Neuronal stem cell (in vitro differentiated cells): ENCODE data around the gene THAP3.
"Not testable (repeated sequence)": the region's sequence is repeated elsewhere in the genome, so short reads cannot be mapped to it uniquely, and the experiment has no call there.

Experiments
- DNase-seq: peaks from one replicate; pipeline ENCODE4 v3.0.0-alpha.2; 2013; ENCODE audit warnings: low spot score
- H2AFZ ChIP-seq: one replicate; pipeline ENCODE4 v1.6.1; 2013; ENCODE audit warnings: mild to moderate bottlenecking, low read length, inconsistent platforms
- H2AK5ac ChIP-seq: 2 replicates; pipeline ENCODE4 v1.6.1; 2013; ENCODE audit warnings: low read depth, mild to moderate bottlenecking, inconsistent platforms, low read length, moderate library complexity, mixed read lengths
- H2BK120ac ChIP-seq: 2 replicates; pipeline ENCODE4 v1.6.1; 2013; ENCODE audit warnings: low read depth, mild to moderate bottlenecking, inconsistent platforms, low read length, moderate library complexity, mixed read lengths
- H2BK12ac ChIP-seq: one replicate; pipeline ENCODE4 v1.6.1; 2013; ENCODE audit warnings: low read length, inconsistent platforms
- H2BK15ac ChIP-seq: 2 replicates; pipeline ENCODE4 v1.6.1; 2013; ENCODE audit warnings: mild to moderate bottlenecking, low read length, inconsistent platforms, mixed read lengths
- H2BK5ac ChIP-seq: one replicate; pipeline ENCODE4 v1.6.1; 2013; ENCODE audit warnings: inconsistent platforms, mild to moderate bottlenecking, low read length, moderate library complexity
- H3K14ac ChIP-seq: one replicate; pipeline ENCODE4 v1.6.1; 2013; ENCODE audit warnings: low read length, inconsistent platforms
- H3K18ac ChIP-seq: 2 replicates; pipeline ENCODE4 v1.6.1; 2013; ENCODE audit warnings: low read length, inconsistent platforms
- H3K23ac ChIP-seq: 2 replicates; pipeline ENCODE4 v1.6.1; 2013; ENCODE audit warnings: low read depth, mild to moderate bottlenecking, mixed read lengths, low read length, inconsistent platforms; ENCODE audit not compliant: poor library complexity
- H3K27ac ChIP-seq: replicated peaks from 3 replicates; pipeline ENCODE4 v1.5.1; 2013; ENCODE audit warnings: low read length, inconsistent platforms
- H3K27me3 ChIP-seq, 3 experiments: 2 replicates each; pipeline ENCODE4 v1.6.1; 2013; ENCODE audit warnings: low read length in 3 of 3, mild to moderate bottlenecking in 2 of 3, inconsistent platforms in 1 of 3, low read depth in 1 of 3, mixed read lengths in 1 of 3, moderate library complexity in 1 of 3; ENCODE audit not compliant: control insufficient read depth in 3 of 3, insufficient read depth in 3 of 3
- H3K36me3 ChIP-seq, 2 donors: replicated peaks in 1 of 2; 2 replicates each; pipeline ENCODE4 v1.6.1; 2013; ENCODE audit warnings: low read length in 2 of 2; ENCODE audit not compliant: control insufficient read depth in 2 of 2, insufficient read depth in 2 of 2
- H3K4ac ChIP-seq: 2 replicates; pipeline ENCODE4 v1.6.1; 2013; ENCODE audit warnings: inconsistent platforms, mild to moderate bottlenecking, low read length, moderate library complexity
- H3K4me1 ChIP-seq, 2 donors: 1 replicate in 1 of 2; 2 replicates in 1 of 2; pipeline ENCODE4 v1.6.1; 2013; ENCODE audit warnings: low read length in 2 of 2, low read depth in 1 of 2; ENCODE audit not compliant: control insufficient read depth in 2 of 2, insufficient read depth in 1 of 2
- H3K4me2 ChIP-seq: one replicate; pipeline ENCODE4 v1.6.1; 2013; ENCODE audit warnings: mild to moderate bottlenecking, low read length, inconsistent platforms; ENCODE audit not compliant: insufficient read depth, poor library complexity, severe bottlenecking
- H3K4me3 ChIP-seq, 2 donors: 2 replicates each; pipeline ENCODE4 v1.5.1; 2013; ENCODE audit warnings: low read length in 2 of 2, mild to moderate bottlenecking in 2 of 2, inconsistent platforms in 1 of 2, moderate library complexity in 1 of 2
- H3K79me1 ChIP-seq: one replicate; pipeline ENCODE4 v1.6.1; 2013; ENCODE audit warnings: low read depth, mild to moderate bottlenecking, inconsistent platforms, low read length, moderate library complexity
- H3K9ac ChIP-seq: one replicate; pipeline ENCODE4 v1.6.1; 2013; ENCODE audit warnings: mild to moderate bottlenecking, low read depth, low read length, inconsistent platforms; ENCODE audit not compliant: poor library complexity
- H3K9me3 ChIP-seq, 2 donors: replicated peaks in 1 of 2; 2 replicates each; pipeline versions ENCODE3 to v1.6.1; 2013; ENCODE audit warnings: low read length in 2 of 2, mild to moderate bottlenecking in 2 of 2, inconsistent platforms in 1 of 2, low read depth in 1 of 2, mixed read lengths in 1 of 2, moderate library complexity in 1 of 2; ENCODE audit not compliant: control insufficient read depth in 2 of 2, insufficient read depth in 1 of 2
- H4K8ac ChIP-seq: one replicate; pipeline ENCODE4 v1.6.1; 2013; ENCODE audit warnings: low read depth, mild to moderate bottlenecking, inconsistent platforms, low read length, moderate library complexity
- H4K91ac ChIP-seq: one replicate; pipeline ENCODE4 v1.6.1; 2013; ENCODE audit warnings: low read length, low read depth, mild to moderate bottlenecking, inconsistent platforms; ENCODE audit not compliant: poor library complexity
- WGBS, 2 donors: extraction: QIAGEN DNeasy Blood & Tissue Kit; methylation state at CpG; one replicate each; pipeline ENCODE4 v1.1.7; 2013; ENCODE audit warnings: missing lambda C conversion rate in 2 of 2, mixed read lengths in 1 of 2; ENCODE audit not compliant: insufficient read length in 2 of 2, insufficient replicate concordance in 1 of 2; ENCODE audit errors: extremely low coverage in 2 of 2; 5-methylcytosine and 5-hydroxymethylcytosine counted together

Gene THAP3

GRCh38 chr1:6660415-6661049 is 35.9 kb downstream of the THAP3 start:
- WGBS, 2 donors = 100% methylated on average over 2 of the region's 7 CpGs; no CpG with 5 or more reads in 1 of the 2 donors
- Histone ChIP-seq H2BK15ac (no peak overlapping the region), H3K4ac (no peak overlapping the region), H3K18ac (no peak overlapping the region), H2AFZ (no peak overlapping the region), H2BK120ac (no peak overlapping the region), H4K8ac (no peak overlapping the region), H2BK12ac (no peak overlapping the region), H3K27me3 (no peaks in the 10 kb centered on the region), H3K14ac (no peak overlapping the region), H4K91ac (no peak overlapping the region), H2AK5ac (no peak overlapping the region), H2BK5ac (no peak overlapping the region), H3K9ac (no peak overlapping the region), H3K4me3 (no peak overlapping the region), H3K23ac (no peak overlapping the region), H3K9me3 (no peaks in the 10 kb centered on the region), H3K79me1 (peaks cover 7% of the 10 kb centered on the region), H3K4me1 (peaks cover 0 to 3% of the 10 kb centered on the region in 2 donors), H3K36me3 (peaks cover 5 to 28% of the 10 kb centered on the region in 2 donors), H3K27ac (no peak overlapping the region), H3K4me2 (no peak overlapping the region)
- DNase-seq = no peak

- H3K36me3 ChIP-seq = peaks cover 15 to 45% of the 10 kb centered on the region in 2 donors
- H3K4me3 ChIP-seq, H4K8ac ChIP-seq, H3K9ac ChIP-seq, H3K4ac ChIP-seq, H3K18ac ChIP-seq, H3K4me1 ChIP-seq, H3K23ac ChIP-seq, H2BK12ac ChIP-seq, H3K79me1 ChIP-seq, H3K4me2 ChIP-seq, H2BK15ac ChIP-seq, DNase-seq, H2BK120ac ChIP-seq, H3K27ac ChIP-seq, H2BK5ac ChIP-seq, H2AK5ac ChIP-seq, H3K27me3 ChIP-seq, H4K91ac ChIP-seq, H2AFZ ChIP-seq, H3K14ac ChIP-seq, H3K9me3 ChIP-seq: not testable (repeated sequence)
- no CpG with 5 or more reads among the region's 7 CpGs for WGBS, 2 donors
These were observed 37.8 kb downstream of the THAP3 start for GRCh38 chr1:6662468-6662867.

GRCh38 chr1:6666696-6667095 is 42.0 kb downstream of the THAP3 start:
- Histone ChIP-seq H3K18ac (no peak overlapping the region), H4K8ac (no peak overlapping the region), H2AFZ (no peak overlapping the region), H3K4me3 (no peak overlapping the region), H3K4ac (no peak overlapping the region), H3K4me1 (no peaks in the 10 kb centered on the region), H4K91ac (no peak overlapping the region), H3K9me3 (peaks cover 2 to 3% of the 10 kb centered on the region in 2 donors), H3K79me1 (peaks cover 4% of the 10 kb centered on the region), H2BK5ac (no peak overlapping the region), H3K14ac (no peak overlapping the region), H2AK5ac (no peak overlapping the region), H3K36me3 (peaks cover 15 to 59% of the 10 kb centered on the region in 2 donors), H3K27ac (no peak overlapping the region), H3K27me3 (no peaks in the 10 kb centered on the region), H2BK15ac (no peak overlapping the region), H2BK12ac (no peak overlapping the region), H2BK120ac (no peak overlapping the region), H3K4me2 (no peak overlapping the region), H3K23ac (no peak overlapping the region), H3K9ac (no peak overlapping the region)
- WGBS, 2 donors = no CpG with 5 or more reads among the region's 5 CpGs
- no peak for DNase-seq

- Histone ChIP-seq H2BK120ac (no peak overlapping the region), H3K4me2 (no peak overlapping the region), H3K36me3 (peaks cover 15 to 62% of the 10 kb centered on the region in 2 donors), H3K4me3 (no peak overlapping the region), H3K4ac (no peak overlapping the region), H3K27ac (no peak overlapping the region), H2BK12ac (no peak overlapping the region), H2BK5ac (no peak overlapping the region), H2AK5ac (no peak overlapping the region), H3K9me3 (peaks cover 2 to 3% of the 10 kb centered on the region in 2 donors), H3K14ac (no peak overlapping the region), H2BK15ac (no peak overlapping the region), H3K9ac (peak overlapping the region; percentile 67), H4K8ac (no peak overlapping the region), H2AFZ (no peak overlapping the region), H4K91ac (no peak overlapping the region), H3K4me1 (no peaks in the 10 kb centered on the region), H3K23ac (peak overlapping the region; percentile 75), H3K79me1 (peaks cover 4% of the 10 kb centered on the region), H3K18ac (no peak overlapping the region), H3K27me3 (no peaks in the 10 kb centered on the region)
- WGBS, 2 donors = no CpG with 5 or more reads among the region's 6 CpGs
- no peak for DNase-seq
These were observed 42.5 kb downstream of the THAP3 start for GRCh38 chr1:6667139-6667538.
